Spinal cord (tissue), 10 donors: Measurements from ENCODE around the gene KCNA4. TPM values are rescaled to one million over a fixed set of nuclear protein-coding genes. Genes with fewer than 3 reads are reported as not detected.

ENCODE experiments used
- DNase-seq, 6 donors: peaks; one replicate each; pipeline versions ENCODE4 v3.0.0 to v3.0.0-alpha.2; 2013 to 2015; ENCODE audit warnings: low spot score in 6 of 6, low read depth in 4 of 6
- H3K27ac ChIP-seq: one replicate; pipeline ENCODE4 v1.5.1; 2013; ENCODE audit warnings: low read depth, low read length, control low read depth
- H3K27me3 ChIP-seq: one replicate; pipeline ENCODE4 v1.6.1; 2013; ENCODE audit warnings: low read length; ENCODE audit not compliant: control insufficient read depth, insufficient read depth
- H3K36me3 ChIP-seq: one replicate; pipeline ENCODE4 v1.6.1; 2013; ENCODE audit warnings: low read length; ENCODE audit not compliant: control insufficient read depth, insufficient read depth
- H3K4me1 ChIP-seq: one replicate; pipeline ENCODE4 v1.6.1; 2013; ENCODE audit warnings: low read length; ENCODE audit not compliant: control insufficient read depth, insufficient read depth
- H3K4me3 ChIP-seq: one replicate; pipeline ENCODE4 v1.5.1; 2013; ENCODE audit warnings: low read depth, low read length, control low read depth
- H3K9me3 ChIP-seq: one replicate; pipeline ENCODE4 v1.6.1; 2013; ENCODE audit warnings: low read length; ENCODE audit not compliant: control insufficient read depth, insufficient read depth
- whole genome bisulfite sequencing: methylation state at CpG from one replicate; pipeline ENCODE4 v1.1.5; 2013; ENCODE audit warnings: missing lambda C conversion rate; ENCODE audit not compliant: insufficient coverage; 5-methylcytosine and 5-hydroxymethylcytosine counted together
- polyA plus RNA-seq, 2 donors: library from polyadenylated mRNA; unstranded; fragments of 120-200 nt; gene quantifications; one replicate each; pipeline ENCODE4 v1.2.1, GENCODE V29; 2013; ENCODE audit not compliant: insufficient read length in 2 of 2
- total RNA-seq, 2 donors: library from RNA; depleted of rRNA in 1 of 2; stranded (reverse); fragments of 120-200 nt in 1 of 2; fragments of >200 nt in 1 of 2; gene quantifications; one replicate each; pipeline versions ENCODE4 v1.2.3 to v1.2.4, GENCODE V29; 2013 to 2014
- donor health status: healthy.

The KCNA4 gene
- total and polyA plus RNA-seq, 4 donors, result 3.5 to 18.0 (median 5.0) TPM

- Histone ChIP-seq H3K36me3 (no peaks in the 10 kb centered on the region), H3K27me3 (no peaks in the 10 kb centered on the region), H3K9me3 (no peaks in the 10 kb centered on the region), H3K27ac (no peak overlapping the region), H3K4me3 (no peak overlapping the region), H3K4me1 (no peaks in the 10 kb centered on the region)
- 83% methylated on average over 1 of the region's 2 CpGs for WGBS
- no peak for DNase-seq
These were observed 53.8 kb downstream of the KCNA4 start for GRCh38 chr11:29963036-29963435.

- Histone ChIP-seq H3K4me3 (no peak overlapping the region), H3K27me3 (no peaks in the 10 kb centered on the region), H3K36me3 (no peaks in the 10 kb centered on the region), H3K4me1 (no peaks in the 10 kb centered on the region), H3K27ac (no peak overlapping the region), H3K9me3 (no peaks in the 10 kb centered on the region)
- no peak for DNase-seq
- WGBS, result 66% methylated on average over 2 of the region's 2 CpGs
These were observed 54.6 kb downstream of the KCNA4 start for GRCh38 chr11:29962243-29962642.

Other genes starting within 250 kb of the KCNA4 start
- not detected for gene FSHB, start 214.0 kb upstream of the KCNA4 start, total RNA-seq
- gene FSHB, start 214.0 kb upstream of the KCNA4 start, polyA plus RNA-seq, result not detected